Epithelial cell of esophagus (primary cell): Measurements from ENCODE around the gene CYP27B1.
A peak's percentile ranks its signal among the peaks of the same experiment; 100 is the strongest.

Source experiments
- DNase-seq: peaks from one replicate; pipeline ENCODE4 v3.0.0; 2010; ENCODE audit warnings: low read depth
- H3K4me3 ChIP-seq: 2 replicates; pipeline ENCODE4 v1.5.1; 2011; ENCODE audit warnings: mild to moderate bottlenecking, low read length, control low read depth
- TF ChIP-seq, protein P1 (sequence below): IDR thresholded peaks from 2 replicates; pipeline ENCODE4 v1.5.1; 2011; ENCODE audit warnings: low read depth, mild to moderate bottlenecking, low read length, control low read depth, inconsistent platforms; ENCODE audit not compliant: insufficient read depth; ENCODE audit errors: missing control alignments

CYP27B1 gene, protein sequence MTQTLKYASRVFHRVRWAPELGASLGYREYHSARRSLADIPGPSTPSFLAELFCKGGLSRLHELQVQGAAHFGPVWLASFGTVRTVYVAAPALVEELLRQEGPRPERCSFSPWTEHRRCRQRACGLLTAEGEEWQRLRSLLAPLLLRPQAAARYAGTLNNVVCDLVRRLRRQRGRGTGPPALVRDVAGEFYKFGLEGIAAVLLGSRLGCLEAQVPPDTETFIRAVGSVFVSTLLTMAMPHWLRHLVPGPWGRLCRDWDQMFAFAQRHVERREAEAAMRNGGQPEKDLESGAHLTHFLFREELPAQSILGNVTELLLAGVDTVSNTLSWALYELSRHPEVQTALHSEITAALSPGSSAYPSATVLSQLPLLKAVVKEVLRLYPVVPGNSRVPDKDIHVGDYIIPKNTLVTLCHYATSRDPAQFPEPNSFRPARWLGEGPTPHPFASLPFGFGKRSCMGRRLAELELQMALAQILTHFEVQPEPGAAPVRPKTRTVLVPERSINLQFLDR

DNA sequence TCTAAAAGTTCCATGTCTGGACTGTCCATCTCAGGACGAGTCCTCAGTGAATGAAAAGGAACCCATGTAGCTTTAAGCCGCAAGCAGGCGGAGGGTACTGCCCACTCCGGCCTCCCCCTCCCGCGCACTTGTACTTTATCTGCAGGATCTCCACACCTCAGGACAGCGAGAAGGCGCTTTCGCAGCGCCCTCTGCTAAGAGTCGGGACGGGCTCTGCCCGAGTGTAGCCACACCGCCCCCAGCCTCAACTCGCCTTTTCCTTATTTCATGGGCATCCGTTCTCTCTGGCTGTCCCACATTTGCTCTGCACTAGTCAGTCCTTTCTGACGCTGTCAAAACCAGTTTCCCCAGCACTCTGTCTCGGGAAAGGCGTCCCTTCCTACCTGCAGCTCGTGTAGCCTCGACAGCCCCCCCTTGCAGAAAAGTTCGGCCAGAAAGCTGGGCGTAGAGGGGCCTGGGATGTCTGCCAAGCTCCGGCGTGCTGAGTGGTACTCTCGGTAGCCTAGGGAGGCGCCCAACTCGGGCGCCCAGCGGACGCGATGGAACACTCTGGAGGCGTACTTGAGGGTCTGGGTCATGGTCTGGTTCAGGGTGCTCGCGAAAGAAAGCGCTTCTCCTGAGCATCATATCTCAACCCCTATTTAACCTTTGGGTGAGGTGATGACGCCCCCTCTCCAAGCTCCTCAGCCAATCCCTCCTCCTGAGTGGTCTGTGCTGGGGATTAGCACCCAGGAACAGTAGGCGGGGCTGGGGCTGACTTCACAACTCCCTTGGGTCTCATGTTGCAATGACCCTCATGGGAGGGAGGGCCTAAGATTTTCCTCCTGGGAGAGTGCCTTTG is at the start of gene CYP27B1:
Gene CYP27B1, minus strand, starts transcription at position 615 of the 841 bp plus-strand sequence. Its CDS starts 37 bp downstream, at position 578.
- peak; percentile 78 for DNase-seq
- TF ChIP-seq, protein P1, sequence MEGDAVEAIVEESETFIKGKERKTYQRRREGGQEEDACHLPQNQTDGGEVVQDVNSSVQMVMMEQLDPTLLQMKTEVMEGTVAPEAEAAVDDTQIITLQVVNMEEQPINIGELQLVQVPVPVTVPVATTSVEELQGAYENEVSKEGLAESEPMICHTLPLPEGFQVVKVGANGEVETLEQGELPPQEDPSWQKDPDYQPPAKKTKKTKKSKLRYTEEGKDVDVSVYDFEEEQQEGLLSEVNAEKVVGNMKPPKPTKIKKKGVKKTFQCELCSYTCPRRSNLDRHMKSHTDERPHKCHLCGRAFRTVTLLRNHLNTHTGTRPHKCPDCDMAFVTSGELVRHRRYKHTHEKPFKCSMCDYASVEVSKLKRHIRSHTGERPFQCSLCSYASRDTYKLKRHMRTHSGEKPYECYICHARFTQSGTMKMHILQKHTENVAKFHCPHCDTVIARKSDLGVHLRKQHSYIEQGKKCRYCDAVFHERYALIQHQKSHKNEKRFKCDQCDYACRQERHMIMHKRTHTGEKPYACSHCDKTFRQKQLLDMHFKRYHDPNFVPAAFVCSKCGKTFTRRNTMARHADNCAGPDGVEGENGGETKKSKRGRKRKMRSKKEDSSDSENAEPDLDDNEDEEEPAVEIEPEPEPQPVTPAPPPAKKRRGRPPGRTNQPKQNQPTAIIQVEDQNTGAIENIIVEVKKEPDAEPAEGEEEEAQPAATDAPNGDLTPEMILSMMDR, result no peak
- peak within 1 kb of the TSS; percentile 53 for H3K4me3 ChIP-seq

DNA sequence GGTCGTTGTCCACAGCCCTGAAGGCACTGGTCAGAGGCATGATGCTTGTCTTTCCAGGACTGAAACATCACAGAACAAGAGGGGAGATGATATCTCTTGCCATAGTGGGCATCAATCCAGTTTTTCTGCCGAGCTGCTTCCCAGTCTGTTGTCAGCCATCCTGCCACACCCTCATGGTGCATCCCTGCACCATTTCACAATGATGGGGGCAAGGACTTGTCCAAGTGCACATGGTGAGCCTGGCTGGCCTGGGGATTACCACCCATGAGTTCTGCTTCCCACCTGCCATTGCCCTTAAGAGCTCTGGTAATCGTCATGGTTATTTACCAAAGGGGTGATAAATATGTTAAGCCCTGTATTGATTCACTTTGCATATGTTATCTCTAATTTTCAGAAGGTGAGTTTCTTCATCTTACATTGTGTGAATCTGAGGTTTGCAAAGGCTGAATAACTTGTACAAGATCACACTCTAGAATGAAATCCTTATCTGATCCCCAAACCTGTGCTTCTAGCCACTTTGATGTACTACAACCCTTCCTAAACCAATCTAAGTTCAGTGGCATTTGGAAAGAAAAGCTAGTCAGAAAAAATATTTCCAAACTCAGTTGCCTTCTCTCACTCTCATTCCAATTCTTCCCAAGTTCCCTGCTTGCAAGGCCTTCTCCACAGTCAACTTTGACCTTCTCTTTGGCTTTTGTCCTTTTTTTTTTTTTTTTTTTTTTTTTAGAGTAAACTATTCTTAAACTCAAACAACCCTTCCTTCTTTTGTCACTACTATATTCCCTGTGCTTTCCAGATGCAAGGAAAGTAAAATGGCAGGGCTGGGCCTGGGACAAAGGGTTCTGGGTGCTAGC is 49.4 kb upstream of the CYP27B1 start:
- TF ChIP-seq, protein P1, result no peak
- no peak for DNase-seq
- no peak overlapping the region for H3K4me3 ChIP-seq

DNA sequence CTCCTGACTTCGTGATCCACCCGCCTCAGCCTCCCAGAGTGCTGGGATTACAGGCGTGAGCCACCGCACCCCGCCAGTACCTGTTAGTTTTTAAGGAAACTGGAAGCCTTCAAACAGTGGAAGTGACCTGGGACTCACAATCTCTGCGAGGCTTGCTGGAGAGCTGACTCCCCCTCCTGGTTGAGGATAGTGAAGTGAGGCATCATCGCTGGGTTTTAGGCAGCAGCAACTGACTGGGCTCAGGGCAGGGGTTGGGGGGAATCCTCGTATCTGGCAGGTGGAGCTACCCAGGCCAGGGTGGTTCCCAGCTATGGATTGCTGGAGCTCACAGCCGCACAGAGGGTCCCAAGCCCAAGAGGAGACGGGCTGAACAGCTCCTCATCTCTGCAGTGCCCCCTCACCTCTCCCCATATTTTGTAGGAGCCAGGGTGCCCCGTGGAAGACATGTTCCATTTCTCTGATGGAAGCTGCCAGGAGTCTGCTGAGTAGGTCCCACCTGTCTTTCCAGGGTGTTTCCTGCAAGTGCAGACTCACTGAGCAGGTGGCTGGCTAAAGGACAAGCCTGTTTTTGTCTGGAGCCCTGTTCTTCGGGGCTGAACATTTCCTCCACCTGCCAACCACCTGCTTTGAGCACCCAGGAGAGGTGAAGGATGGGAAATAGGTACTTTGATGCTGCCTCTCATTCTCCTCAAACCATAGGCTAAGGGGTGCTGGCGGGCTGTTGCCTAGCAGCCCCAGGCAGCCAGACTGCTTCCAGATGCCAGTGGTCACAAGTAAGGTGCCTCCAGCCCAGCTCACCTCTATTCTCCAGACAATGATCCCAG is 48.5 kb upstream of the CYP27B1 start:
- no peak overlapping the region for H3K4me3 ChIP-seq
- peak; percentile 18 for DNase-seq
- TF ChIP-seq, protein P1, result no peak

DNA sequence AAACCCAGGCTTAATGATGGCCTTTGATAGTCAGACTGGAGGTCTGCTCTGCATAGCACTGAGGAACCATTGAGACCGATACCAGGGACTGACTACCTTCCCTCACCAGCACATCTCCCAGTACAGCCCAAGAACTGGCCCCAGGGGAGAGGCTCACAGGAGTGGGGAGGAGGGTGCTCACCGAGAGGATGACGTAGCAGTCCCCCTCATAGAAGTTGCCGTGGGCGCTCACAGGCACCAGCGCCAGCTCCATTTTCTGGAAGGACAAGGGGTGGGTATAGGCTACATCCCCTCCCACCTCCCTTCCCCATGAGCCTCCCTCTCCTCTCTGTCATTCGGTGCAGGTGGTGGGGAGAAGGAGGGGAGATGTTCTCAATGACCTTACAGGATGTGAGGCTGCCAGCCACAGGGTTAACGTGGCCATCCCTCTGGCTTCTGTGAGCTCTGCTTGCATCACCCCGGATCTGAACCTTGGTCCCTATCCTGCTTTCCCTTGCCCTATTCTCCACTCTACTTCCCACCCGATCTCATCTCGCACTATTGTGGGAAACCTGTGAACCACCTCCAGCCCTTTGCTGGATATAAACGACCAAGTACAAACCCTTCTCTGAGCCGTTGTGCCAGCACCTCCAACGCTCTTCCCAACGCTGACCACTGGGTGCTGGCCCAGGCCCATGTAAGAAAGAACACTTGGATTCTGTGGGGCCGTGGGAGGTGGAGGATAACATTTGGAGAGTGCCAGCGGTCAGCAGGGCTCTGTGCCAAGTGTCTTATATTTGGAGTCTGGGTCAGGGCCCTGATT is 47.3 kb upstream of the CYP27B1 start:
- TF ChIP-seq, protein P1, result no peak

DNA sequence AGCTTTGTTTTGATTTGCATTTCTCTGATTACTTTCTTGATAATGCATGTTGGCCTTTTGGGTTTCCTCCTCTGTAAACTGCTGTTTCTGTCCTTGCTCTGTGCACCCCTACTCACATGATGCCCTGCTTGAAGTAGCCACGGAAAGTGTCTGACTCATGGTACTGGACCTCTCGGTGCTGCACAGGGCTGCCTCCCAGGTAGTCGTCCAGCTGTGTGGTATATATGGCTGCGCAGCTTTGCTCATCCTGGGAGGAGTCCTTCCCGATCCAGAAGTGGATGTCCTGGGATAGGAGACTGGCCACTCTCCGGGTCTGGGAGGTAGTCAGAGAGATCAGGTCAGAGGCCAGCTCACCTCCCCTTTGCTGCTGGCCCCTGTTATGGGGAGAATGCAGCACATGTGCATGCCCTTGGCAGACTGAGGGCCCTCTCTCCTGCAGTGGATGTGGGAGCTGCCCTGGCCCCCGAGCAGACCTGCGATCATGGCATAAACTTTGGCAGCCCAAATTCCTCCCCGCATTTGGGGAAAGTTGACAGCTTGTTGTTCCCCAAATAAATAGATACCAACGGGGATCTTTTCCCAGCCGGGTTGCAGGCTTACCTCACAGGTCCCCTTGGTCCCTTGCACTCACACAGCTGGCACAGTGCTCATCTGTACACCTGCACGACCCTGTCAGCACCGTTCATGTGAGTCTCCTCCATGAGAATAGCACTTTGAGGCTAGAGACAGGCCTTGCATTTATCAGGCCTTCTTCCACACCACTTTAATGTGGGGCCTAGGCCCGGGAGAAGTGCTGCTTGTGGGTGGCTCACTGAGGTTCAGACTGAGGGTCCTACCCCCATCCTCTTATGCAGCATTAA is 46.5 kb upstream of the CYP27B1 start:
- no peak overlapping the region for H3K4me3 ChIP-seq
- TF ChIP-seq, protein P1, result no peak
- no peak for DNase-seq

More for the DNA sequence above, 47.3 kb upstream of the CYP27B1 start:
- no peak for DNase-seq
- no peak overlapping the region for H3K4me3 ChIP-seq
